Sigmoid colon (tissue), 4 donors: Measurements from ENCODE around the gene ANO2.

ENCODE experiments used
- CTCF ChIP-seq, 4 experiments: fragments of 450-650 bp in 3 of 4; fragments of 200-600 bp in 1 of 4; IDR thresholded peaks; one replicate each; pipeline ENCODE4 v1.5.1; 2016 to 2019; ENCODE audit warnings: antibody characterized with exemption in 4 of 4, mild to moderate bottlenecking in 3 of 4, moderate library complexity in 2 of 4
- EP300 ChIP-seq, 4 donors: sonication (generic); formaldehyde crosslinking; IDR thresholded peaks; one replicate each; pipeline ENCODE4 v1.6.1; 2017; ENCODE audit warnings: antibody characterized with exemption in 4 of 4
- POLR2A ChIP-seq, 2 donors: fragments of 450-650 bp; IDR thresholded peaks; one replicate each; pipeline ENCODE4 v1.6.1; 2016; ENCODE audit warnings: antibody characterized with exemption in 2 of 2, mild to moderate bottlenecking in 2 of 2, moderate library complexity in 2 of 2
- POLR2AphosphoS5 ChIP-seq, 4 donors: sonication (generic); formaldehyde crosslinking; IDR thresholded peaks; one replicate each; pipeline ENCODE4 v1.6.1; 2017; ENCODE audit warnings: antibody characterized with exemption in 4 of 4

GRCh38 chr12:5560265-5560664 is 384.8 kb downstream of the ANO2 start:
- TF ChIP-seq EP300 (IDR thresholded peaks at IDR 0.05) (no peak), CTCF (IDR thresholded peaks at IDR 0.05) (no peak), POLR2A (IDR thresholded peaks at IDR 0.05) (no peak), POLR2AphosphoS5 (IDR thresholded peaks at IDR 0.05) (no peak)
